K562 (cell line): ENCODE results near the gene SORCS2. TPM values are rescaled to one million over a fixed set of nuclear protein-coding genes. Genes with fewer than 3 reads are reported as not detected.

ENCODE experiments used
- ATAC-seq: fragments of 200-7000 bp; cut with Tn5 transposase; 3 replicates; pipeline ENCODE4 v1.9.1; 2020; ENCODE audit warnings: moderate library complexity
- BruUV-seq: library from RNA; stranded (reverse); fragments of 400-500 nt; replicated peaks from 2 replicates; lab custom pipeline; 2021; lab: Mats Ljungman, UMichigan
- CTCF ChIA-PET: fragments of 300-600 bp; formaldehyde crosslinking; extraction: SDS; loops from one replicate; lab custom pipeline; 2021; ENCODE audit warnings: low intra/inter-chr PET ratio; lab: Yijun Ruan, JAX
- POLR2A ChIA-PET: fragments of 300-600, 350-650 bp; sonication (Branson Sonifier 250); formaldehyde crosslinking; extraction: SDS; loops from one replicate; lab custom pipeline; 2021; ENCODE audit warnings: antibody characterized with exemption, inconsistent platforms; lab: Yijun Ruan, JAX
- DNase-seq, 4 experiments: peaks; one replicate each; pipeline versions ENCODE4 v3.0.0 to v3.0.0-alpha.2; 2011 to 2018; ENCODE audit warnings: low spot score in 3 of 4, mixed read lengths in 3 of 4; ENCODE audit errors: extremely low read depth in 1 of 4
- FAIRE-seq: peaks from 2 replicates; lab custom pipeline; 2011; peaks lifted over from hg19 to GRCh38; lab: Jason Lieb, UNC
- H2AFZ ChIP-seq: 2 replicates; pipeline ENCODE4 v1.6.0; 2011; ENCODE audit warnings: low read depth, low read length, control low read depth, inconsistent platforms
- H3K27ac ChIP-seq: fragments of 200-600 bp; 3 replicates; pipeline ENCODE4 v1.8.0; 2011; ENCODE audit warnings: low read depth, mild to moderate bottlenecking, control low read depth, inconsistent platforms, low read length, moderate library complexity, mixed read lengths; ENCODE audit errors: extremely low read depth
- H3K27me3 ChIP-seq, 2 experiments: fragments of 300-600 bp in 1 of 2; 2 replicates in 1 of 2; 3 replicates in 1 of 2; pipeline versions ENCODE4 v1.6.0 to v1.8.0; 2011; ENCODE audit warnings: inconsistent platforms in 2 of 2, low read length in 2 of 2, mild to moderate bottlenecking in 1 of 2, mixed read lengths in 1 of 2, moderate library complexity in 1 of 2; ENCODE audit not compliant: control insufficient read depth in 2 of 2, insufficient read depth in 2 of 2
- H3K36me3 ChIP-seq: fragments of 300-600 bp; 3 replicates; pipeline ENCODE4 v1.8.0; 2011; ENCODE audit warnings: mild to moderate bottlenecking, low read length, inconsistent platforms; ENCODE audit not compliant: control insufficient read depth, insufficient read depth
- H3K4me1 ChIP-seq, 2 experiments: fragments of 200-600 bp in 1 of 2; replicated peaks in 1 of 2; 2 replicates in 1 of 2; 3 replicates in 1 of 2; pipeline versions ENCODE4 v1.5.1 to v1.8.0; 2011; ENCODE audit warnings: inconsistent platforms in 2 of 2, low read length in 2 of 2, mild to moderate bottlenecking in 1 of 2, mixed read lengths in 1 of 2, moderate library complexity in 1 of 2; ENCODE audit not compliant: control insufficient read depth in 2 of 2, insufficient read depth in 2 of 2
- H3K4me2 ChIP-seq: 2 replicates; pipeline ENCODE4 v1.6.1; 2011; ENCODE audit warnings: low read length, control low read depth, inconsistent platforms, mixed read lengths; ENCODE audit not compliant: insufficient read depth
- H3K4me3 ChIP-seq: fragments of 200-600 bp; sonication (generic), shearing (Covaris generic); 2 replicates; pipeline ENCODE4 v1.5.1; 2016; ENCODE audit warnings: control low read depth, inconsistent platforms
- H3K79me2 ChIP-seq: fragments of 200-600 bp; 3 replicates; pipeline ENCODE4 v1.8.0; 2011; ENCODE audit warnings: low read length, inconsistent platforms; ENCODE audit not compliant: control insufficient read depth, insufficient read depth
- H3K9ac ChIP-seq, 2 experiments: 2 replicates each; pipeline versions ENCODE4 v1.6.0 to v1.6.1; 2011; ENCODE audit warnings: low read depth in 2 of 2, low read length in 2 of 2, control low read depth in 1 of 2, inconsistent platforms in 1 of 2, mild to moderate bottlenecking in 1 of 2, mixed read lengths in 1 of 2; ENCODE audit not compliant: insufficient read depth in 1 of 2
- H3K9me1 ChIP-seq: one replicate; pipeline ENCODE4 v1.6.0; 2011; ENCODE audit warnings: inconsistent platforms, mild to moderate bottlenecking, low read length, moderate library complexity; ENCODE audit not compliant: control insufficient read depth, insufficient read depth
- H3K9me3 ChIP-seq: replicated peaks from 2 replicates; pipeline ENCODE4 v1.5.1; 2011; ENCODE audit warnings: low read depth, low read length, inconsistent platforms; ENCODE audit not compliant: control insufficient read depth, insufficient read depth
- H4K20me1 ChIP-seq: replicated peaks from 2 replicates; pipeline ENCODE4 v1.6.1; 2011; ENCODE audit warnings: low read length, inconsistent platforms, mixed read lengths; ENCODE audit not compliant: control insufficient read depth, insufficient read depth
- CCAR2 ChIP-seq: fragments of 200-400 bp; formaldehyde crosslinking; IDR thresholded peaks from 2 replicates; pipeline ENCODE4 v1.6.1; 2017; ENCODE audit warnings: mild to moderate bottlenecking, low read depth, low read length
- CREM ChIP-seq: IDR thresholded peaks from 2 replicates; pipeline ENCODE4 v1.6.1; 2014; ENCODE audit warnings: antibody characterized with exemption, low read depth
- FOXK1 ChIP-seq: sonication (generic); formaldehyde crosslinking; IDR thresholded peaks from 2 replicates; pipeline ENCODE4 v1.8.0; 2022; ENCODE audit warnings: missing genetic modification reagents, mild to moderate bottlenecking, borderline replicate concordance
- HCFC1 ChIP-seq: IDR thresholded peaks from 2 replicates; pipeline ENCODE4 v1.6.1; 2012; ENCODE audit warnings: low read depth, low read length, improper control_type of control experiment
- HMG20B ChIP-seq: fragments of 250-450 bp; sonication (Bioruptor Pico); IDR thresholded peaks from 2 replicates; pipeline ENCODE4 v1.5.0; 2021; ENCODE audit warnings: mild to moderate bottlenecking
- HNRNPUL1 ChIP-seq: fragments of 200-400 bp; formaldehyde crosslinking; IDR thresholded peaks from 2 replicates; pipeline ENCODE4 v1.6.1; 2017; ENCODE audit warnings: low read length
- KLF16 ChIP-seq: IDR thresholded peaks from 2 replicates; pipeline ENCODE4 v1.6.1; 2016; ENCODE audit warnings: antibody characterized with exemption
- MAX ChIP-seq: sonication (generic); formaldehyde crosslinking; IDR thresholded peaks from 2 replicates; pipeline ENCODE4 v1.9.0; 2022; ENCODE audit warnings: mild to moderate bottlenecking, missing genetic modification reagents
- NFE2L1 ChIP-seq: fragments of 450-650 bp; IDR thresholded peaks from 2 replicates; pipeline ENCODE4 v1.6.1; 2016; ENCODE audit warnings: missing genetic modification characterization, low read depth, mild to moderate bottlenecking, missing compliant biosample characterization, moderate library complexity, borderline replicate concordance
- NUFIP1 ChIP-seq: fragments of 450-650 bp; IDR thresholded peaks from 2 replicates; pipeline ENCODE4 v1.6.1; 2018; ENCODE audit not compliant: partially characterized antibody
- RBM25 ChIP-seq: fragments of 200-400 bp; formaldehyde crosslinking; IDR thresholded peaks from 2 replicates; pipeline ENCODE4 v1.6.1; 2018; ENCODE audit warnings: low read length, low read depth, moderate library complexity; ENCODE audit not compliant: severe bottlenecking
- STAT5A ChIP-seq: IDR thresholded peaks from 2 replicates; pipeline ENCODE4 v1.6.1; 2012; ENCODE audit warnings: low read length, inconsistent platforms, borderline replicate concordance
- ZFP91 ChIP-seq: sonication (generic); formaldehyde crosslinking; IDR thresholded peaks from 2 replicates; pipeline ENCODE4 v1.8.0; 2022; ENCODE audit warnings: mild to moderate bottlenecking, missing genetic modification reagents
- ZNF239 ChIP-seq: fragments of 250-450 bp; sonication (Bioruptor Pico); IDR thresholded peaks from 2 replicates; pipeline ENCODE4 v1.4.0; 2020; ENCODE audit warnings: mild to moderate bottlenecking
- WGBS: fragments of 100-300 bp; shearing (Covaris generic); methylation state at CpG from one replicate; pipeline ENCODE4 v1.1.6; 2016; ENCODE audit warnings: low coverage, mixed read lengths; ENCODE audit not compliant: insufficient coverage; ENCODE audit errors: missing lambda C conversion rate; 5-methylcytosine and 5-hydroxymethylcytosine counted together
- in situ Hi-C: fragments of 300-500 bp; cut with MboI; formaldehyde crosslinking; loops from 4 replicates; pipeline ENCODE4 v1.15.0; 2018; ENCODE audit warnings: inconsistent platforms, mixed read lengths
- intact Hi-C: fragments of 100-400 bp; cut with micrococcal nuclease; formaldehyde crosslinking; loops from 2 replicates; pipeline ENCODE4 v1.14.2; 2022
- polyA plus RNA-seq, 8 experiments: library from polyadenylated mRNA; depleted of rRNA in 4 of 8; stranded (reverse) in 5 of 8; unstranded in 3 of 8; fragments of >200 nt; fragmentation: Nextera tagmentation in 2 of 8; fragmentation: Illumina TruSeq in 1 of 8; extraction: Ambion mirVana in 2 of 8; extraction: Trizol in 1 of 8; gene quantifications; 2 replicates each; pipeline versions ENCODE4 v1.2.1 to v1.2.3, GENCODE V29; 2011 to 2014; ENCODE audit warnings: inconsistent platforms in 1 of 8, missing spikeins in 1 of 8
- total RNA-seq, 7 experiments: library from RNA; depleted of rRNA in 6 of 7; stranded (reverse); fragments of >200 nt in 6 of 7; fragmentation: Illumina TruSeq in 2 of 7; extraction: Trizol in 2 of 7; gene quantifications; 2 replicates each; pipeline versions ENCODE4 v1.2.1 to v1.2.3, GENCODE V29; 2011 to 2021; ENCODE audit warnings: low replicate concordance in 1 of 7

Gene SORCS2
- total and polyA plus RNA-seq, 9 of the 15 experiments (the other 6 are each of a cell fraction or from before 2014, with no cell fraction given), result not detected

GRCh38 chr4:7505116-7505900 is 313.0 kb downstream of the SORCS2 start:
- no peak for ATAC-seq
- WGBS, result 1% methylated on average over 25 of the region's 25 CpGs
- no peaks in the 10 kb centered on the region for H3K79me2 ChIP-seq
- H3K36me3 ChIP-seq, result no peaks in the 10 kb centered on the region
- FAIRE-seq, result no peak
- CTCF ChIA-PET, result no interaction called here
- H3K4me1 ChIP-seq, result no peaks in the 10 kb centered on the region; a peak in 1 of 5 replicates
- intact Hi-C loops, result no loop called here
- H3K9me3 ChIP-seq, result no peaks in the 10 kb centered on the region
- POLR2A ChIA-PET, result interaction anchor here (0.6 kb wide), 1 partner anchor 1953 kb away, joined by 3 read pairs; no protein-coding TSS in a partner anchor
- H3K4me3 ChIP-seq, result no peak overlapping the region
- BruUV-seq, result no TSS peak
- H3K27ac ChIP-seq, result no peak overlapping the region
- H3K9me1 ChIP-seq, result no peaks in the 10 kb centered on the region
- peaks cover 12 to 76% of the 10 kb centered on the region in 2 experiments; a peak in 3 of 5 replicates for H3K27me3 ChIP-seq
- in situ Hi-C loops, result no loop called here
- H4K20me1 ChIP-seq, result peaks cover 5% of the 10 kb centered on the region
- TF ChIP-seq RBM25, result peak; percentile 19
- TF ChIP-seq HCFC1, result no peak
- H3K4me2 ChIP-seq, result no peak overlapping the region
- H2AFZ ChIP-seq, result no peak overlapping the region
- DNase-seq, result no peak
- no peak overlapping the region for H3K9ac ChIP-seq

- H3K4me2 ChIP-seq, result no peak overlapping the region
- no peak for FAIRE-seq
- DNase-seq, result no peak
- no peaks in the 10 kb centered on the region for H3K79me2 ChIP-seq
- peaks cover 5% of the 10 kb centered on the region for H4K20me1 ChIP-seq
- BruUV-seq, result no TSS peak
- no peak overlapping the region for H3K4me3 ChIP-seq
- H3K27ac ChIP-seq, result no peak overlapping the region
- H3K9me3 ChIP-seq, result no peaks in the 10 kb centered on the region
- intact Hi-C loops (no loop called here), in situ Hi-C loops (no loop called here)
- H3K27me3 ChIP-seq, result peaks cover 15 to 76% of the 10 kb centered on the region in 2 experiments; a peak in 3 of 5 replicates
- WGBS, result 7% methylated on average over 9 of the region's 9 CpGs
- no peak overlapping the region for H2AFZ ChIP-seq
- no peaks in the 10 kb centered on the region; a peak in 1 of 5 replicates for H3K4me1 ChIP-seq
- H3K9ac ChIP-seq, result no peak overlapping the region
- ChIA-PET CTCF (no interaction called here), POLR2A (interaction anchor here (0.6 kb wide), 1 partner anchor 1954 kb away, joined by 3 read pairs; no protein-coding TSS in a partner anchor)
- ATAC-seq, result no peak
- no peaks in the 10 kb centered on the region for H3K36me3 ChIP-seq
- H3K9me1 ChIP-seq, result no peaks in the 10 kb centered on the region
- TF ChIP-seq ZFP91 (CRISPR knock-in tag), result no peak
- no peak for TF ChIP-seq KLF16
- no peak for TF ChIP-seq HMG20B (CRISPR knock-in tag)
- TF ChIP-seq CREM, result no peak
- TF ChIP-seq CCAR2, result no peak
- no peak for TF ChIP-seq ZNF239
- no peak for TF ChIP-seq FOXK1
- no peak for TF ChIP-seq NUFIP1
- TF ChIP-seq HNRNPUL1, result no peak
- TF ChIP-seq STAT5A, result no peak
- TF ChIP-seq NFE2L1 (tag), result no peak
- no peak for TF ChIP-seq MAX (CRISPR knock-in tag)
Observed at GRCh38 chr4:7506119-7506518, 313.8 kb downstream of the SORCS2 start.
